Measurements from ENCODE around the gene LRRC25. TPM values are rescaled to one million over a fixed set of nuclear protein-coding genes. Genes with fewer than 3 reads are reported as not detected.
A peak's percentile ranks its signal among the peaks of the same experiment; 100 is the strongest.
"Not testable (repeated sequence)": the region's sequence is repeated elsewhere in the genome, so short reads cannot be mapped to it uniquely, and the experiment has no call there.

The LRRC25 gene
- total RNA-seq, 3 donors from 2014 or later (not counting 1 experiment from before 2014, with no cell fraction given): 3.9 to 28.2 (median 12.0) TPM

GRCh38 chr19:18408053-18408476 is 10.6 kb upstream of the LRRC25 start:
- ATAC-seq: peak; percentile 23 to 31 (median 23)
- intact Hi-C loops (cut with micrococcal nuclease): no loop called here
- H3K4me1 ChIP-seq (ENCODE audit: control insufficient read depth, insufficient read depth, low read length): peaks cover 13% of the 10 kb centered on the region

DNA sequence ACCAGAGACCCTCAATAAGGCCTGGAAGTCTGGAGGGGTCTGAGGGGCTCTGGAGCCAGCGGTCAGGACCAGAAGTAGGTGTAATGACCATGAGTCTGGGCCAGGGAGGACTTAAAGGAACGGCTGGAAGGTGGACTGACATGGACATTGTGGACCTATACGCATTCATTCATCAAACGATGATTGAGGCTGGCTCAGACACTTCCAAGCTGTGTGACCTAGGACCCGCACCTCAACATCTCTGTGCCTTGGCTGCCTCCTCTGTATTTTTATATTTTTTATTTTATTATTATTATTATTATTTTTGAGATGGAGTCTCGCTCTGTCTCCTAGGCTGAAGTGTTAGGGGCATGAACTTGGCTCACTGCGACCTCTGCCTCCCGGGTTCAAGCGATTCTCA is 9.3 kb upstream of the LRRC25 start:
- H3K36me3 Mint-ChIP-seq: no peaks in the 10 kb centered on the region
- WGBS (ENCODE audit: insufficient coverage): 96% methylated on average over 8 of the region's 9 CpGs

More at GRCh38 chr19:18408053-18408476, 10.6 kb upstream of the LRRC25 start:
- no peak overlapping the region for H3K27ac Mint-ChIP-seq
- H3K9me3 Mint-ChIP-seq: no peaks in the 10 kb centered on the region
- Histone ChIP-seq H3K27ac (ENCODE audit: low read length) (no peak overlapping the region), H3K9me3 (ENCODE audit: control insufficient read depth, insufficient read depth, low read length) (no peaks in the 10 kb centered on the region), H3K36me3 (ENCODE audit: control insufficient read depth, insufficient read depth, low read length) (no peaks in the 10 kb centered on the region), H3K27me3 (ENCODE audit: control insufficient read depth, insufficient read depth, low read length) (no peaks in the 10 kb centered on the region), H3K4me3 (ENCODE audit: low read length) (no peak overlapping the region)
- TF ChIP-seq, protein P1, sequence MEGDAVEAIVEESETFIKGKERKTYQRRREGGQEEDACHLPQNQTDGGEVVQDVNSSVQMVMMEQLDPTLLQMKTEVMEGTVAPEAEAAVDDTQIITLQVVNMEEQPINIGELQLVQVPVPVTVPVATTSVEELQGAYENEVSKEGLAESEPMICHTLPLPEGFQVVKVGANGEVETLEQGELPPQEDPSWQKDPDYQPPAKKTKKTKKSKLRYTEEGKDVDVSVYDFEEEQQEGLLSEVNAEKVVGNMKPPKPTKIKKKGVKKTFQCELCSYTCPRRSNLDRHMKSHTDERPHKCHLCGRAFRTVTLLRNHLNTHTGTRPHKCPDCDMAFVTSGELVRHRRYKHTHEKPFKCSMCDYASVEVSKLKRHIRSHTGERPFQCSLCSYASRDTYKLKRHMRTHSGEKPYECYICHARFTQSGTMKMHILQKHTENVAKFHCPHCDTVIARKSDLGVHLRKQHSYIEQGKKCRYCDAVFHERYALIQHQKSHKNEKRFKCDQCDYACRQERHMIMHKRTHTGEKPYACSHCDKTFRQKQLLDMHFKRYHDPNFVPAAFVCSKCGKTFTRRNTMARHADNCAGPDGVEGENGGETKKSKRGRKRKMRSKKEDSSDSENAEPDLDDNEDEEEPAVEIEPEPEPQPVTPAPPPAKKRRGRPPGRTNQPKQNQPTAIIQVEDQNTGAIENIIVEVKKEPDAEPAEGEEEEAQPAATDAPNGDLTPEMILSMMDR (IDR thresholded peaks at IDR 0.05): peak; percentile 10
- 26% methylated on average over 10 of the region's 10 CpGs for WGBS (ENCODE audit: insufficient coverage)
- peak in 1 of 2 donors; percentile 44 for DNase-seq
- no peaks in the 10 kb centered on the region for H3K36me3 Mint-ChIP-seq
- H3K27me3 Mint-ChIP-seq (ENCODE audit: low read depth in 2 of 2): no peaks in the 10 kb centered on the region
- H3K4me1 Mint-ChIP-seq: peaks cover 0 to 8% of the 10 kb centered on the region in 2 donors
- no peak overlapping the region for H3K4me3 Mint-ChIP-seq

DNA sequence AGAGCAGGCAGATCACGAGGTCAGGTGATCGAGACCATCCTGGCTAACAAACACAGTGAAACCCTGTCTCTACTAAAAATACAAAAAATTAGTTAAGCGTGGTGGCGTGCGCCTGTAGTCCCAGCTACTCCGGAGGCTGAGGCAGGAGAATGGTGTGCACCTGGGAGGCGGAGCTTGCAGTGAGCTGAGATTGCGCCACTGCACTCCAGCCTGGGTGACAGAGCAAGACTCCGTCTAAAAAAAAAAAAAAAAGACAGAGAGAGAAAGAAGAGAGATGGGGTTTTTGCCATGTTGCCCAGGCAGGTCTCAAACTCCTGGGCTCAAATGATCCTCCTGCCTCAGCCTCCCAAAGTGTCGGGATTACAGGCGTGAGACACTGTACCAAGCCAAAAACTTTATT is 8.3 kb upstream of the LRRC25 start:
- DNase-seq; intact Hi-C loops (cut with micrococcal nuclease); H3K9me3 Mint-ChIP-seq; H3K4me3 ChIP-seq (ENCODE audit: low read length); H3K9me3 ChIP-seq (ENCODE audit: control insufficient read depth, insufficient read depth, low read length); H3K27ac Mint-ChIP-seq; ATAC-seq; H3K36me3 Mint-ChIP-seq; H3K36me3 ChIP-seq (ENCODE audit: control insufficient read depth, insufficient read depth, low read length); H3K27ac ChIP-seq (ENCODE audit: low read length); H3K4me3 Mint-ChIP-seq; H3K27me3 ChIP-seq (ENCODE audit: control insufficient read depth, insufficient read depth, low read length); H3K27me3 Mint-ChIP-seq (ENCODE audit: low read depth in 2 of 2): not testable (repeated sequence)
- H3K4me1 ChIP-seq (ENCODE audit: control insufficient read depth, insufficient read depth, low read length): peaks cover 23% of the 10 kb centered on the region
- peaks cover 0 to 12% of the 10 kb centered on the region in 2 donors for H3K4me1 Mint-ChIP-seq
- 97% methylated on average over 10 of the region's 11 CpGs for WGBS (ENCODE audit: insufficient coverage)

More for the DNA sequence above, 9.3 kb upstream of the LRRC25 start:
- Mint-ChIP-seq H3K9me3 (no peaks in the 10 kb centered on the region), H3K4me3 (no peak overlapping the region), H3K4me1 (peaks cover 0 to 11% of the 10 kb centered on the region in 2 donors), H3K27ac (no peak overlapping the region), H3K27me3 (ENCODE audit: low read depth in 2 of 2) (no peaks in the 10 kb centered on the region)
- Histone ChIP-seq H3K4me1 (ENCODE audit: control insufficient read depth, insufficient read depth, low read length) (peaks cover 19% of the 10 kb centered on the region), H3K27me3 (ENCODE audit: control insufficient read depth, insufficient read depth, low read length) (no peaks in the 10 kb centered on the region), H3K4me3 (ENCODE audit: low read length) (no peak overlapping the region), H3K36me3 (ENCODE audit: control insufficient read depth, insufficient read depth, low read length) (no peaks in the 10 kb centered on the region), H3K9me3 (ENCODE audit: control insufficient read depth, insufficient read depth, low read length) (no peaks in the 10 kb centered on the region), H3K27ac (ENCODE audit: low read length) (no peak overlapping the region)
- intact Hi-C loops (cut with micrococcal nuclease): no loop called here
- DNase-seq: no peak
- TF ChIP-seq, protein P1 (IDR thresholded peaks at IDR 0.05): no peak
- no peak for ATAC-seq

- H3K27me3 Mint-ChIP-seq (ENCODE audit: low read depth in 2 of 2); DNase-seq; H3K9me3 ChIP-seq (ENCODE audit: control insufficient read depth, insufficient read depth, low read length); H3K9me3 Mint-ChIP-seq; H3K27me3 ChIP-seq (ENCODE audit: control insufficient read depth, insufficient read depth, low read length); intact Hi-C loops (cut with micrococcal nuclease); H3K36me3 ChIP-seq (ENCODE audit: control insufficient read depth, insufficient read depth, low read length); H3K27ac Mint-ChIP-seq; H3K27ac ChIP-seq (ENCODE audit: low read length); H3K36me3 Mint-ChIP-seq; ATAC-seq; H3K4me3 ChIP-seq (ENCODE audit: low read length); H3K4me1 Mint-ChIP-seq; H3K4me3 Mint-ChIP-seq: not testable (repeated sequence)
- WGBS (ENCODE audit: insufficient coverage): 64% methylated on average over 18 of the region's 18 CpGs
- peaks cover 21% of the 10 kb centered on the region for H3K4me1 ChIP-seq (ENCODE audit: control insufficient read depth, insufficient read depth, low read length)
Measured at GRCh38 chr19:18402455-18403248, 5.2 kb upstream of the LRRC25 start.

Data from natural killer cell (primary cell).